ENCODE data around the gene LDHAL6B. TPM values are rescaled to one million over a fixed set of nuclear protein-coding genes. Genes with fewer than 3 reads are reported as not detected.

Gene LDHAL6B
- polyA plus RNA-seq (2011; rRNA removed) (not detected in 2 replicates), polyA minus RNA-seq (2011; rRNA and poly(A)+ RNA removed) (not detected in 2 replicates)

DNA sequence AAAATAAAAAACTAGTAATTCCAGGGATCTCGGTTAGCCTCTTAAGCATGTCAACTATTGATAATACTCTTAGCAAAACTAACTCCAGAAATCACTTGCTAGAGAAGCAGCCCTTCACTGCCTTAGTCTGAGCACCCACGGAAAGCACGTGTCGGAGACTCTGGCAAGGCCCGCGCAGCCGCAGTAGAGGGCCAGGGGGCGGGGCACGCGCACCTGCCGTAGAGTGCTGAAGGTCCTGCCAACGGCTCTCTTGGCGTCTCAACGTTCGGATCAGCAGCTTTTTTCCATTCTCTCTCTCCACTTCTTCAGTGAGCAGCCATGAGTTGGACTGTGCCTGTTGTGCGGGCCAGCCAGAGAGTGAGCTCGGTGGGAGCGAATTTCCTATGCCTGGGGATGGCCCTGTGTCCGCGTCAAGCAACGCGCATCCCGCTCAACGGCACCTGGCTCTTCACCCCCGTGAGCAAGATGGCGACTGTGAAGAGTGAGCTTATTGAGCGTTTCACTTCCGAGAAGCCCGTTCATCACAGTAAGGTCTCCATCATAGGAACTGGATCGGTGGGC, at the start of gene LDHAL6B:
Gene LDHAL6B, plus strand, starts transcription at position 221 of the 561 bp plus-strand sequence. Its CDS starts 98 bp downstream, at position 319.
- CTCF ChIA-PET = no interaction called here
- H3K9me3 ChIP-seq (ENCODE audit: control insufficient read depth, insufficient read depth, low read length) = no peaks in the 10 kb centered on the region; the same call in 1 of the 2 replicates
- TF ChIP-seq, protein P1, sequence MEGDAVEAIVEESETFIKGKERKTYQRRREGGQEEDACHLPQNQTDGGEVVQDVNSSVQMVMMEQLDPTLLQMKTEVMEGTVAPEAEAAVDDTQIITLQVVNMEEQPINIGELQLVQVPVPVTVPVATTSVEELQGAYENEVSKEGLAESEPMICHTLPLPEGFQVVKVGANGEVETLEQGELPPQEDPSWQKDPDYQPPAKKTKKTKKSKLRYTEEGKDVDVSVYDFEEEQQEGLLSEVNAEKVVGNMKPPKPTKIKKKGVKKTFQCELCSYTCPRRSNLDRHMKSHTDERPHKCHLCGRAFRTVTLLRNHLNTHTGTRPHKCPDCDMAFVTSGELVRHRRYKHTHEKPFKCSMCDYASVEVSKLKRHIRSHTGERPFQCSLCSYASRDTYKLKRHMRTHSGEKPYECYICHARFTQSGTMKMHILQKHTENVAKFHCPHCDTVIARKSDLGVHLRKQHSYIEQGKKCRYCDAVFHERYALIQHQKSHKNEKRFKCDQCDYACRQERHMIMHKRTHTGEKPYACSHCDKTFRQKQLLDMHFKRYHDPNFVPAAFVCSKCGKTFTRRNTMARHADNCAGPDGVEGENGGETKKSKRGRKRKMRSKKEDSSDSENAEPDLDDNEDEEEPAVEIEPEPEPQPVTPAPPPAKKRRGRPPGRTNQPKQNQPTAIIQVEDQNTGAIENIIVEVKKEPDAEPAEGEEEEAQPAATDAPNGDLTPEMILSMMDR (IDR thresholded peaks at IDR 0.05; ENCODE audit: low read depth, low read length) = no peak
- DNase-seq (ENCODE audit: low read depth, low spot score) = no peak
- no peak within 1 kb of the TSS for H3K4me3 ChIP-seq (ENCODE audit: low read depth, low read length)
- no peak within 1 kb of the TSS for H3K27ac ChIP-seq (ENCODE audit: low read depth, low read length)
- POLR2A ChIA-PET = no interaction called here
- H3K27me3 ChIP-seq (ENCODE audit: control insufficient read depth, insufficient read depth, low read length) = no peaks in the 10 kb centered on the region

DNA sequence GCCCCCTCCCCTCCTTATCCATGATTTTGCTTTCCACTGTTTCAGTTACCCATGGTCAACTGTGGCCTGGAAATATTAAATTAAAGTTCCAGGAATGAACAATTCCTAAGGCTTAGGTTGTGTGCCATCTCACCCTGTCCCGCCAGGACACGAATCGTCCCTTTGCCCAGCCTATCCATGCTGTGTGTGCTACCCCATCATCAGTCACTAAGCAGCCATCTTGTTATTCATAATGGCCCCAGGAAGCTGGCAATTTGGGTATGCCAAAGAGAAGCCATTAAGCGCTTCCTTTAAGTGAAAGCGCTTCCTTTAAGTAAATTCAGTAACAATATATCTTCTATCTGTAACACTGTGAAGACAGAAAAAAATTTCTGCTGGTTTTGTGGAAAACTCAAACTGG, 49.2 kb upstream of the LDHAL6B start:
- no peaks in the 10 kb centered on the region for H3K9me3 ChIP-seq (ENCODE audit: control insufficient read depth, insufficient read depth, low read length)
- ChIA-PET CTCF (interaction anchor here (1.7 kb wide), 1 partner anchor 177 kb away, joined by 3 read pairs; no protein-coding TSS in a partner anchor), POLR2A (no interaction called here)
- H3K27ac ChIP-seq (ENCODE audit: low read depth, low read length) = no peak overlapping the region
- no peaks in the 10 kb centered on the region for H3K27me3 ChIP-seq (ENCODE audit: control insufficient read depth, insufficient read depth, low read length)
- DNase-seq (ENCODE audit: low read depth, low spot score) = no peak
- H3K4me3 ChIP-seq (ENCODE audit: low read depth, low read length) = no peak overlapping the region
- TF ChIP-seq, protein P1 (IDR thresholded peaks at IDR 0.05; ENCODE audit: low read depth, low read length) = no peak

DNA sequence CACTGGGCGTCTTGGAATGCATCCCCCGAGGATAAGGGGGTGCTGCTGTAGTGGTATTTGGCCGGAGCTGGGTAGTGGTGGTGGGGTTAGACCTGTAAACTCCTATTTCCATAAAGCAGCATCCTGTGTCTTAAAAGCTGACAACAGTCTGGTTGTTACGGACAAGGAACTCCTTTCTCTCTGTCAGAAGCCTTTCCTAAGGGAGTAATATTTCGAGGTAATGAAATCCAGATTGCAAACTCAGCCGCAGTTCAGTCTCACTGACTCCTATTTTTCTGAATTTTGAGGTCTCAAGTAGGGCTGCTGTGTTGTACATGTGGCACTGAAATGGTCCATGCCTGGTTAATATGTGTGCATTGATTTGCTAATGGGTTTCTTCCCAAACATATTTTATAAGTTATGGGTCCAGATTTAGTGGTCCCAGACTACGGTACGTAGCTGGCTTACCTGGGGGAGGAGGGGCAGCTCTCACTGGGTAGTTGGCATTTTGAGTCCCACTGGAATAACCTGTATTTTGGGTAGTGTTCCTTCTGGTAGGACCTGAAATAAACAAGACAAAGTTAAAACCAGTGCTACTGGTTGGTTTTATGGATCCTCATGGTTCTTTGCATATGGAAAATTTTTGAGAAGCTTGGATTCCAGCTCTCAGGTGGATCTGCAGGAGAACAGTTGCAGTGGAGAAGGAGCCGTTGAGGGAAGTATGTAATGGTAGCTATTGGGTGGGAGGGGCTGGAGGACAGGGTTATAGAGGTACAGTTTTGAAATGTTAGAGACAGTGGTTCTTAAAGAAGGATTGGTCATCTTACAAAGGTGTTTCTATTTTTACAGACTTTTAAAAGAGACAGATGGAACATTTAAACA, 48.6 kb upstream of the LDHAL6B start:
- Histone ChIP-seq H3K9me3 (ENCODE audit: control insufficient read depth, insufficient read depth, low read length) (no peaks in the 10 kb centered on the region), H3K4me3 (ENCODE audit: low read depth, low read length) (no peak overlapping the region), H3K27ac (ENCODE audit: low read depth, low read length) (no peak overlapping the region), H3K27me3 (ENCODE audit: control insufficient read depth, insufficient read depth, low read length) (no peaks in the 10 kb centered on the region)
- CTCF ChIA-PET = interaction anchor here (0.7 to 1.7 kb wide), 2 partner anchors 178 to 371 kb away, joined by 3 read pairs; no protein-coding TSS in a partner anchor
- TF ChIP-seq, protein P1 (IDR thresholded peaks at IDR 0.05; ENCODE audit: low read depth, low read length) = no peak
- no peak for DNase-seq (ENCODE audit: low read depth, low spot score)
- POLR2A ChIA-PET = no interaction called here

DNA sequence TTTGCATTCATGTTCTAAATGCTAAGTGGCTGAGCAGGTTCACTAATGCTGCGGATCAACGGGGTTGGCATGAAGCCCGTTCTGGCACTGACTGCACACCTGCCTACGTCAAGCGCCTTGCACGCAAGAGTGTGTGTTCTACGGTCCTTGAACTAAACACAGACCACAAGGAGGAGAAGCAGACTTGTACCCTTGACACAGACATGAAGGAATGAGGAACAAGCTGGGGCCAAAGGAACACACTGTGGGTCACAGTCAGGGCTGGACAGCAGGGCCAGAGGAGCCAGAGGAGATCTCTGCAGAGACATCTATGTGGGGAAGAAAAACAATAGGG, 48.0 kb upstream of the LDHAL6B start:
- Histone ChIP-seq H3K27ac (ENCODE audit: low read depth, low read length) (no peak overlapping the region), H3K27me3 (ENCODE audit: control insufficient read depth, insufficient read depth, low read length) (no peaks in the 10 kb centered on the region), H3K4me3 (ENCODE audit: low read depth, low read length) (no peak overlapping the region), H3K9me3 (ENCODE audit: control insufficient read depth, insufficient read depth, low read length) (no peaks in the 10 kb centered on the region)
- no peak for DNase-seq (ENCODE audit: low read depth, low spot score)
- TF ChIP-seq, protein P1 (IDR thresholded peaks at IDR 0.05; ENCODE audit: low read depth, low read length) = no peak
- ChIA-PET CTCF (interaction anchor here (0.7 kb wide), 1 partner anchor 370 kb away, joined by 3 read pairs; no protein-coding TSS in a partner anchor), POLR2A (no interaction called here)

DNA sequence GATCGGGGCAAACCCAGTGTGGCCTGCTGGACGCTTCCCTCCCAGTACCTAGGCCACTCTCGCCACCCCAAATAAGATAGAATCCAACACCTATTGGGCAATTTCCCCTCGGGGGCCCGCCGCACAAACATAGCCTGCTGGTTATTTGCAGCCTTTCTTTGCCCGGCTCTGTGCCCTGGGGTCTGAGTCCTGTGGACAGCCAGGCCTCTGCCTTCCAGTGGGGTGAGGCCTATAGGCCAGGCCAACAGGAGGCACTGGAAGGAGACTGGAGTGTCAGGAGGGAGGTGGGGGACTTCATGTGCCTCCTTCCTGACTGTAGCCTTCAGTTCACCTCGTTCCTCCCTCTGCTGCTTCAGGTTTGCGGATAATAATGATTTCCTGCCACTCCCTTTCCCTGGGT, 47.4 kb upstream of the LDHAL6B start:
- CTCF ChIA-PET = interaction anchor here (0.7 kb wide), 1 partner anchor 370 kb away, joined by 3 read pairs; no protein-coding TSS in a partner anchor
- Histone ChIP-seq H3K27me3 (ENCODE audit: control insufficient read depth, insufficient read depth, low read length) (no peaks in the 10 kb centered on the region), H3K4me3 (ENCODE audit: low read depth, low read length) (no peak overlapping the region), H3K9me3 (ENCODE audit: control insufficient read depth, insufficient read depth, low read length) (no peaks in the 10 kb centered on the region), H3K27ac (ENCODE audit: low read depth, low read length) (no peak overlapping the region)
- TF ChIP-seq, protein P1 (IDR thresholded peaks at IDR 0.05; ENCODE audit: low read depth, low read length) = no peak
- POLR2A ChIA-PET = no interaction called here
- DNase-seq (ENCODE audit: low read depth, low spot score) = no peak

Data from AG04450 (cell line).